Peyer's patch (tissue), 4 donors: ENCODE results near the gene ZNF783. TPM values are rescaled to one million over a fixed set of nuclear protein-coding genes. Genes with fewer than 3 reads are reported as not detected.

Experiments used
- DNase-seq, 3 donors: peaks; one replicate each; pipeline ENCODE4 v3.0.0-alpha.2; 2017 to 2019
- H3K27ac ChIP-seq, 4 donors: fragments of 200-600 bp; sonication (generic); one replicate each; pipeline ENCODE4 v1.5.1; 2016 to 2019
- H3K27me3 ChIP-seq, 2 donors: fragments of 200-600 bp; sonication (generic); one replicate each; pipeline ENCODE4 v1.5.1; 2019
- H3K36me3 ChIP-seq, 3 donors: fragments of 200-600 bp; sonication (generic); one replicate each; pipeline ENCODE4 v1.5.1; 2016 to 2019
- H3K4me1 ChIP-seq, 4 donors: fragments of 200-600 bp; sonication (generic); one replicate each; pipeline ENCODE4 v1.5.1; 2016 to 2019
- H3K4me3 ChIP-seq, 4 donors: fragments of 200-600 bp; sonication (generic); 1 replicate in 3 of 4; 2 replicates in 1 of 4; pipeline ENCODE4 v1.5.1; 2016 to 2019; ENCODE audit warnings: mild to moderate bottlenecking in 1 of 4
- H3K9me3 ChIP-seq, 4 donors: fragments of 200-600 bp; sonication (generic); one replicate each; pipeline ENCODE4 v1.5.1; 2016 to 2019; ENCODE audit warnings: mild to moderate bottlenecking in 1 of 4
- POLR2A ChIP-seq, 2 donors: fragments of 450-650 bp; IDR thresholded peaks; one replicate each; pipeline ENCODE4 v1.5.1; 2017; ENCODE audit warnings: antibody characterized with exemption in 2 of 2, mild to moderate bottlenecking in 2 of 2, moderate library complexity in 2 of 2
- total RNA-seq, 4 donors: library from RNA; depleted of rRNA; stranded (reverse); fragments of >200 nt; gene quantifications; one replicate each; pipeline ENCODE4 v1.1.0, GENCODE V29; 2016
- TF ChIP-seq, protein P1 (sequence below), 6 experiments: fragments of 450-650 bp in 4 of 6; fragments of 200-600 bp in 2 of 6; sonication (generic) in 1 of 6; IDR thresholded peaks; one replicate each; pipeline ENCODE4 v1.5.1; 2017 to 2019; ENCODE audit warnings: antibody characterized with exemption in 6 of 6, mild to moderate bottlenecking in 3 of 6, moderate library complexity in 1 of 6

The ZNF783 gene
- total RNA-seq, 4 donors from 2014 or later: 10.7 to 86.6 (median 24.9) TPM

DNA sequence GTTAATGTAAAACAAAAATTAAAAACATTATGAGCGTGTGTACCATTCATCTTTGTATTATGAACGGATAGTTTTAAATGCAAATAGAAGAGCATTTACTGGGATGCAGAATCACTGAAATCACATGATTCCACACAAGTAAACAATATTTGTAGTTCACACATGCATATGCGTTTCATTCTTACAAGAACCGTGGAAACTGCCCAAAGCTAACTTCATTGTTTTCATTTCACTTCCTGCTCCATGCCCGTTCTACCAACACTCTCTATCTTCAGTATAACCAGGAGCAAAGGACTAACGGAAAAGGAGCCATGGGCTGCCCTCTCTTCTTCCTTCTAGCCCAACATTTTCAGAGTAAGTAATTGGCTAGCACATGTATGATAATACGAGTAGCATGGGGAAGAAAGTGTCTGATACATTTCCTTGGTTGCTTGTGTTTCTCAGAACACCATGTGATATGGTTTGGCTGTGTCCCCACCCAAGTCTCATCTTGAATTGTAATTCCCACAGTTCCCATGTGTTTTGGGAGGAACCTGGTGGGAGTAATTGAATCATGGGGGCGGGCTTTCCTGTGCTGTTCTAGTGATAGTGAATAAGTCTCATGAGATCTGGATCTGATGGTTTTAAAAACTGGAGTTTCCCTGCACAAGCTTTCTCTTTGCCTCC lies 38.8 kb downstream of the ZNF783 start:
- no peaks in the 10 kb centered on the region for H3K9me3 ChIP-seq
- no peak overlapping the region for H3K4me3 ChIP-seq
- TF ChIP-seq, protein P1, sequence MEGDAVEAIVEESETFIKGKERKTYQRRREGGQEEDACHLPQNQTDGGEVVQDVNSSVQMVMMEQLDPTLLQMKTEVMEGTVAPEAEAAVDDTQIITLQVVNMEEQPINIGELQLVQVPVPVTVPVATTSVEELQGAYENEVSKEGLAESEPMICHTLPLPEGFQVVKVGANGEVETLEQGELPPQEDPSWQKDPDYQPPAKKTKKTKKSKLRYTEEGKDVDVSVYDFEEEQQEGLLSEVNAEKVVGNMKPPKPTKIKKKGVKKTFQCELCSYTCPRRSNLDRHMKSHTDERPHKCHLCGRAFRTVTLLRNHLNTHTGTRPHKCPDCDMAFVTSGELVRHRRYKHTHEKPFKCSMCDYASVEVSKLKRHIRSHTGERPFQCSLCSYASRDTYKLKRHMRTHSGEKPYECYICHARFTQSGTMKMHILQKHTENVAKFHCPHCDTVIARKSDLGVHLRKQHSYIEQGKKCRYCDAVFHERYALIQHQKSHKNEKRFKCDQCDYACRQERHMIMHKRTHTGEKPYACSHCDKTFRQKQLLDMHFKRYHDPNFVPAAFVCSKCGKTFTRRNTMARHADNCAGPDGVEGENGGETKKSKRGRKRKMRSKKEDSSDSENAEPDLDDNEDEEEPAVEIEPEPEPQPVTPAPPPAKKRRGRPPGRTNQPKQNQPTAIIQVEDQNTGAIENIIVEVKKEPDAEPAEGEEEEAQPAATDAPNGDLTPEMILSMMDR (IDR thresholded peaks at IDR 0.05): no peak
- no peak for TF ChIP-seq POLR2A (IDR thresholded peaks at IDR 0.05)
- no peaks in the 10 kb centered on the region for H3K36me3 ChIP-seq
- no peaks in the 10 kb centered on the region for H3K4me1 ChIP-seq
- DNase-seq: peak in 1 of 3 donors; percentile 1
- no peak overlapping the region for H3K27ac ChIP-seq
- H3K27me3 ChIP-seq: no peaks in the 10 kb centered on the region

DNA sequence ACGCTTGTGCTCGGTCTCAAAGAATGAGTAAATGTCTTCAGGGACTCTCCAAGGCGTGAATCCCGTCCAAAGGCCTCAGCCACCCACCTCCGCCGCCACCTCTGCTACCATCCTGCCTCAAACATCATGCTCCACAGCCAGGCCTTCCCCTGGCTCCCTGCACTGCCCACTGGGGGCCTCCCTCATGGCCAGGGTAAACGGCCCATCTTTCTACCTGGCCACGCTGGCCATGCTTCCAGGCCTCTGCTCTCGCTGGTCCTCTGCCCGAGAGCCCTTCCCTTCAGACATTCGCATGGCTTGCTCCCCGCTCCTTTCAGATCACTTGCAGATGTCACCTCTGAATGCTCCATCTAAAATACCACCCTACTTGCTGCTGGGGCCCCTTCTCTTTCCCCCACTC lies 40.2 kb downstream of the ZNF783 start:
- H3K9me3 ChIP-seq: no peaks in the 10 kb centered on the region
- no peaks in the 10 kb centered on the region for H3K36me3 ChIP-seq
- H3K27me3 ChIP-seq: no peaks in the 10 kb centered on the region
- H3K27ac ChIP-seq: no peak overlapping the region
- H3K4me1 ChIP-seq: no peaks in the 10 kb centered on the region
- TF ChIP-seq, protein P1 (IDR thresholded peaks at IDR 0.05): no peak
- no peak for TF ChIP-seq POLR2A (IDR thresholded peaks at IDR 0.05)
- H3K4me3 ChIP-seq: no peak overlapping the region
- DNase-seq: peak in 1 of 3 donors; percentile 37

DNA sequence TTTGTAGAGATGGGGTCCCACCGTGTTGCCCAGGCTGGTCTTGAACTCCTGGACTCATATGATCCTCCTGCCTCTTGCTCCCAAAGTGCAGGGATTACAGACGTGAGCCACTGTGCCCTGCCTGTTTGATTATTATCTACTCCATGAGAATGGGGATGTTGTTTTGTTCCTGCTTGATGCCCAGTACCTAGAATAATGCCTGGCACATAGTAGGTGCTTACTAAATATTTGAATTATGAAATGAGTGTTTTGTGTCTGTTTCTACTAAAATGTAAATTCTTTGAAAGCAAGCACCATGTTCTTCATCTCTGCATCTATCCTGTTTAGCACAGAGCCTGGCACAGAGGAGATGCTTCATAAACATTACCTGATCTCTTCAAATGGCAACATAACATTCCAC lies 40.9 kb downstream of the ZNF783 start:
- no peaks in the 10 kb centered on the region for H3K36me3 ChIP-seq
- no peak overlapping the region for H3K4me3 ChIP-seq
- H3K4me1 ChIP-seq: no peaks in the 10 kb centered on the region
- no peak for DNase-seq
- no peak overlapping the region for H3K27ac ChIP-seq
- TF ChIP-seq, protein P1 (IDR thresholded peaks at IDR 0.05): no peak
- TF ChIP-seq POLR2A (IDR thresholded peaks at IDR 0.05): no peak
- H3K9me3 ChIP-seq: no peaks in the 10 kb centered on the region
- no peaks in the 10 kb centered on the region for H3K27me3 ChIP-seq

DNA sequence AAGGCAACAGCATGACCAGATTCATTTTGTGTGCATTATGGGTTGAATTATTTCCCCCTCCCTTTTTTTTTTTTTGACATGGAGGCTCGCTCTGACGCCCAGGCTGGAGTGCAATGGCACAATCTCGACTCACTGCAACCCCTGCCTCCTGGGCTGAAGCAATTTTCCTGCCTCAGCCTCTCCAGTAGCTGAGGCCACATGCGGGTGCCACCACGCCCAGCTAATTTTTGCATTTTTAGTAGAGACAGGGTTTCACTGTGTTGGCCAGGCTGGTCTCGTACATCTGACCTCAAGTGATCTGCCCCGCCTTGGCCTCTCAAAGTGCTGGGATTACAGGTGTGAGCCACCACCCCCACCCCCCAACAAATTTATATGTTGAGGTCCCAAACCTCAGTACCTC lies 42.0 kb downstream of the ZNF783 start:
- no peaks in the 10 kb centered on the region for H3K9me3 ChIP-seq
- no peak overlapping the region for H3K4me3 ChIP-seq
- no peak for TF ChIP-seq POLR2A (IDR thresholded peaks at IDR 0.05)
- TF ChIP-seq, protein P1 (IDR thresholded peaks at IDR 0.05): no peak
- DNase-seq: no peak
- no peaks in the 10 kb centered on the region for H3K36me3 ChIP-seq
- H3K4me1 ChIP-seq: no peaks in the 10 kb centered on the region
- H3K27ac ChIP-seq: no peak overlapping the region
- H3K27me3 ChIP-seq: no peaks in the 10 kb centered on the region

DNA sequence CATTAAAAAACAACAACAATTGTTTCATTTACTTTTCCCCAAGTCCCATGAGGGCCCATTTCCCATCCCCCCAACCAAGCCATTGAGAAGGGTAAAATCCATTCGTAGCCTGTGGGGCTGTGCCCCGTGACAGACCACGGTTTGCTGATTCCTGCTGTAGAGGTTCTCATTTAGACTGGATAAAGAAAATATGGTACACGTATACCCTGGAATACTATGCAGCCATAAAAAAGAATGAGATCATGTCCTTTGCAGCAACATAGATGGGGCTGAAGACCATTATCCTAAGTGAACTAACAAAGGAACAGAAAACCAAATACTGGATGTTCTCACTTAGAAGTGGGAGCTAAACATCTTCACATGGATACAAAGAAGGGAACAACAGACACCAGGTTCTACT lies 44.9 kb downstream of the ZNF783 start:
- H3K27me3 ChIP-seq: no peaks in the 10 kb centered on the region
- no peak overlapping the region for H3K27ac ChIP-seq
- H3K4me1 ChIP-seq: no peaks in the 10 kb centered on the region
- no peak overlapping the region for H3K4me3 ChIP-seq
- TF ChIP-seq, protein P1 (IDR thresholded peaks at IDR 0.05): no peak
- TF ChIP-seq POLR2A (IDR thresholded peaks at IDR 0.05): no peak
- no peaks in the 10 kb centered on the region for H3K36me3 ChIP-seq
- no peaks in the 10 kb centered on the region for H3K9me3 ChIP-seq
- peak in 1 of 3 donors; percentile 1 for DNase-seq
